HTERT RPE-1 (cell line): ENCODE data around the gene SPDYE16.
"Not testable (repeated sequence)": the region's sequence is repeated elsewhere in the genome, so short reads cannot be mapped to it uniquely, and the experiment has no call there.

ENCODE experiments used
- in situ Hi-C: fragments of 300-500 bp; cut with MboI; formaldehyde crosslinking; loops from 4 replicates; pipeline ENCODE4 v1.14.3; 2020; ENCODE audit warnings: low sequenced_read_pairs

The SPDYE16 gene

DNA sequence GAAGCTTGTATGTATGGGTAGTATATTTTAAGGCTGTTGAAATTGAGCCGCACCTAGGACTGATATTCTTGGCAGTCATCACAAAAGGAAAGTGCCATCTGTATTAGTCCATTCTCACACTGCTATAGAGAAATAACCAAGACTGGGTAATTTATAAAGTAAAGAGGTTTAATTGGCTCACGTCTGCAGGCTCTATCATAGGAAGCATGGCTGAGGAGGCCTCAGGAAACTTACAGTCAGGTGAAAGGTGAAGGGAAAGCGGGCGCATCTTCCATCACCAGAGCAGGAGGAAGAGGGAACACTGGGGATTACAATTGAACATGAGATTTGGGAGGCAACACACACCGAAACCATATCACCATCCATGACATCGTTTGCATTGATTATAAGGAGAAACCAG, 8.9 kb upstream of the SPDYE16 start:
- in situ Hi-C loops, result not testable (repeated sequence)

DNA sequence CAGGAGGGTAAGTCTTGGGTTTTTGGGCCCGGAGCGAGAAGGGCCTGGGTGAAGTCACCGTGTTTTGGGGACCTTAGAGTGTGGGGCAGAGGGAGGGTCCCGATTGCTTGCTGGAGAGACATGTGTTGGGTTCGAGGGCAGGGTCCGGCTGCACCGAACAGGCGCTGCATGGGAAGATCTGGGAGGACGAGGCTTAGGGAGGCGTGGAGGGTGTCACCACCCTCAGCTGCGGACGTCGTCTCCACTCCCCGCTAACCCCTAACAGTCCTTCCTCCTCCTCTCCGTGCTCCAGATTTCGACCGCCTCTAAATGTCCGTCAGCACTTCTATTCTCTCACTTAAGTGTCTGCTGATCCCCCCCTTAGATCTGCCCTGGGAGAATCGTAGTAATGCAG, 6.8 kb upstream of the SPDYE16 start:
- in situ Hi-C loops, result not testable (repeated sequence)

DNA sequence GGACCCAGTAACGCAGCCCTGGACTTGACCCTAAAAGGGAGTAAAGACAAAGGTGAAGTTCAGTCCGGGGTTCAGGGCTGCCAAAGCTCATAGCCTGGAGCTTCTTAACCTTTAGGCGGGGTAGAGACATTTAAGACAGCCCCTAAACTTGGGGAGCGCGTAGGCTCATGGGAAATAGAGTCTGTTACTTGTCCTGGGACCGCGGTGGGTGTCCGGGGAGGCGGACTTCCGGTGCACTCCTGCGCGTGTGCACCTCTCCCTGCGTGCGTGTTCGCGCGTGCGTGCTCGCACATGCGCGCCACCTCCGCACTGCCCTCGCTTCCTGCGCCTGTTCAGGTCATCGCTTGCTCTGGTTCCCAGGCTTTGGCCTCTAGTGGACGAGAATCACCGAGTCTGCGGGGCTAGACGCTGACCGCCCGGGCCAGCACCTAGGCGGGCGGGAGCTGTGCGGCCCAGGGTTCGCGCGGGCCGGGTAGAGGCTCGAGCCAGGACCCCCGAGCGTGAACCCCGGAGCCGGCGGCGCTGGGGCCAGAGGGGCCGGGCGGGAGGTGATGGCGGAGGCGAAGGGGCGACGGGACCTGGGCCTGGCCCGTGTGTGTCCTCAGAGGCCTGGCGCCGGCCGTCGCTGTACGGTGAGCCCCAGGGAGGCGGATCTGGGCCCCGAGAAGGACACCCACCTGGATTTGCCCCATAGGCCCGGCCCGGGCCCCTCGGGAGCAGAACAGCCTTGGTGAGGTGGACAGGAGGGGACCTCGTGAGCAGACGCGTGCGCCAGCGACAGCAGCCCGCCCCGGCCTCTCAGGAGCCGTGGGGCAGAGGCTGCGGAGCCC, 6.1 kb upstream of the SPDYE16 start:
- in situ Hi-C loops, result not testable (repeated sequence)

DNA sequence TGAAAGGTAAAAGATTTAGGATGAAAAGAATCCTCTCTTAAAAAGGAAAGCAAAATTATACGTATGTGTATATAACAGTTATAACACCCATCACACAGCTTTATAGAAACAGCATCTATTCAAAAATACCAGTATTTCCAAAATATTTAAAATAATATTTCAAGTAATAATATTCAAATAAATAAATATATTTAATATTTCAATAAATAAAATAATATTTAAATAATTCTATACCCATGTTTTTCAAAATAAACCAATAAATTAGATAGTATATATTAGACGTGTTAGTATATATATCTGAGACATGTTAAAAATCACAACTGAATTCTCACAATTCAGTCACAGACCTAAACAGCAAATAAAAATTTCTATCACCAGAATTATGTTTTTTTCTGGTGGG, 11.5 kb downstream of the SPDYE16 start:
- in situ Hi-C loops, result not testable (repeated sequence)

DNA sequence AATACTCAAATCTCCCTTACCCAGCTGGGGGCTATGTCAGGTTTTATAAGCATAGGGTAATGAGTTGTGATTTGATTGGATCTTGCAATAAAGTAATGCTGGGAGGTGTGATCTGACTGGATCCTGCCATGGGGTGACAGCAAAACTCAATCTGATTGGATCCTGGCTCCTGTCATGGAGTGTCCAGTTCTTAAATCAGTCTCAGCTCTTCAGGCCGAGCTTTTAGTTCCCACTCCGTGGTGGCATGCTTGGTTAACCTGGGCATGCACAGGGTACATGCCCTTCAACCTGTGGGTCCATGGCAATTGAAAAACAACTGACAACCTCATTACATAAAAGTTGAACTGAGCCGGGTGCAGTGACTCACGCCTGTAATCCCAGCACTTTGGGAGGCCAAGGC, 16.9 kb downstream of the SPDYE16 start:
- in situ Hi-C loops, result not testable (repeated sequence)

DNA sequence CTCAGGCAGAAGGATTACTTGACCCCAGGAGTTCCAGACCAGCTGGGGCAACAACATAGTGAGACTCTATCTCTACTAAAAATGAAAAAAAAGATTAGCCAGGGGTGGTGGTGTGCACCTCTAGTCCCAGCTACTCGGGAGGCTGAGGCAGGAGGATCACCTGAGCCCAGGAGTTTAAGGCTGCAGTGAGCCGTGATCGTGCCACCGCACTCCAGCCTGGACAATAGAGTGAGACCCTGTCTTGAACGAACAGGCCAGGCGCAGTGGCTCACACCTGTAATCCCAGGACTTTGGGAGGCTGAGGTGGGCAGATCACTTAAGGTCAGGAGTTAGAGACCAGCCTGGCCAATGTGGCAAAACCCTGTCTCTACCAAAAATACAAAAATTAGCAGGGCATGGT, 26.2 kb downstream of the SPDYE16 start:
- in situ Hi-C loops, result not testable (repeated sequence)

DNA sequence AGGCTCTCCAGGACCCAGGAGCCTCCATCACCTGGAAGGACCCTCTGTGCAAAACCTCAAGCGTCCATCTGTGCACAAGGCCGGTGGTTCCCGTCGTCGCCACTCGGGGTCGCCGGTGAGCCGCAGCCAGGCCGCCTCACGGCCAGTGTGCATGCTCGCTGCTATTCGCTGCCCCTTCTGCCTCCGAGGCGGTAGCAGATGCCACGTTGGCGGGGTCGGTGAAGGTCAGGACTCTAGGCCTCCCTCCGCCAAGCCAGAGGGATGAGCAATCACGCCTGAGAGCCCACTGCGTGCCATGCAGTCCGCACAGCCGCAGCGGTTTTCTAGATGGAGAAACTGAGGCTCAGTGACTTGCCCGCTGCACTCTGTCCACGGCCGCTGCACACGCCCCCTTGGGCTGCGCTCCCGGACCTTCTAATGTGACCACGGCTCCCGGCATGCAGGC, 27.1 kb downstream of the SPDYE16 start:
- in situ Hi-C loops, result no loop called here

DNA sequence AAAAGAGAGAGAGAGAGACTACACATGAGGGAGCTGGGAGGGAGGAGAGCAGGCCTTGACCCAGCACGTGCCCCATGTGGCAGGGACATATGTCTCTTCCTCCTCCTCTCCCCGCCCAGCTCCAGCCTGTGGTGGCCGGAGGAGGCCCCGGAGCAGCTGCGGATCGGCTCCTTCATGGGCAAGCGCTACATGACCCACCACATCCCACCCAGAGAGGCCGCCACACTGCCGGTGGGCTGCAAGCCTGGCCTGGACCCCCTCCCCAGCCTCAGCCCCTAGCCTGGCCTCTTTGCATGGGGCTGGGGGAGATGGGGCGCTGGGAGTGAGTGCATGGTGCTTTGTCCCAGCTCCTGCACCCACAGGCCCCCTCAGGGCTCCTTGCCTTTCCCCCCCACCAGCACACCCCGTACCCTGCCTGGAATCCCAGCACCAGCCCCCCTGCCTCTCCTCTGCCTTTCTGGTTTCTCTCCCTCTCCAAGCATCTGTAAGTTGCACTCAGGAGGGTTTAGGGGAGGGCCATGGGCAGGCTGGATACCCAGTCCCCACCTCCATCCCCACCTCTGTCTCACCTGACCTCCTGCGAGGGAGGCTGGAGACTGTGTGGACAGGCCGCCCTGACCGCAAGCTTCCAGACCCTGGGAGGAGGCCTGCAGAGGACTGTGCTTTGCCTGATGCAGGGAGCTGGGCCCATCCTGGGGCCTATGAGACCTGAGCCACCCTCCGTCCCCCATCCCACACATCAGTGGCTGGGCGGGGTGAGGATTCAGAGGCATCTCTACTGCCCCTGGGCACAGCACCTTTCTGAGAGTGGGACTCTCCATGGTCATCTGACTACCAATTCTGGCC, 27.9 kb downstream of the SPDYE16 start:
- in situ Hi-C loops, result no loop called here

DNA sequence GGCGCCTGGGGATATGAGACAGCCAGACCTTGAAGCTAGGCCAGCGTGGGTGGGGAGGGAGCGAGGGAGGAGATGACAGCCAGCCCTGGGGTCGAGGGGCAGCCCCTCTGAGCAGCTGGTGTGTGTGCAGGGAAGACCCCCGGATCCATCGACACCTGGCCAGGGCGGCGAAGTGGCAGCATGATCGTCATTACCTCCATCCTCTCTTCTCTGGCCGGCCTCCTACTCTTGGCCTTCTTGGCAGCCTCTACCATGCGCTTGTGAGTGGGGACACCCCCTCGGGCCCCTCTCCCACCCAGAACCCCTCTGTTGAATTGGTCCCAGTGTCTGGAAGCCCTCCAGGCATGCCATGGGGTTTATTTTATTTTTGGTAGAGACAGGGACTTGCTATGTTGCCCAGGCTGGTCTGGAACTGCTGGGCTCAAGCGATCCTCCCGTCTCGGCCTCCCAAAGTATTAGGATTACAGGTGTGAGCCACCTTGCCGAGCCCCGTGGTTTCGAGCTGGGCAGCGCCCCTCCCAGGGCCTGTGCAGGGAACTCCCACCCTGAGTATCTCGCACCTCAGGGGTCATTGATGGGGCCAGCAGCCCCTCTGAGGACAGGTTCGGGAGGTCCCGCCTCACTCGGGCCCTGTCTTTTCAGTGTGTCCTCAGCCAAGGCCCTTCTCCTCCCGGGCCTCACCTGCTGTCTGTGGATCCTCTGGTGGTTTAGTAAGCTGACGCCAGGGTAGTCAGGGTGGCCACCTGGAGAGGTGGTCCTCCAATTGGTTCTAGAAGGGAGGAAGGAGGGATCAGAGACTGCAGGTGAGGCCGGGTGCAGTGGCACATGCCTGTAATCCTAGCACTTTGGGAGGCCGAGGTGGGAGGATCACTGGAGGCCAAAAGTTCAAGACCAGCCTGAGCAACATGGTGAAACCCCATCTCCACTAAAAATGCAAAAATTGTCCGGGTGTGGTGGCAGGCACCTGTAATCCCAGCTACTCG, 29.0 kb downstream of the SPDYE16 start:
- in situ Hi-C loops, result no loop called here

DNA sequence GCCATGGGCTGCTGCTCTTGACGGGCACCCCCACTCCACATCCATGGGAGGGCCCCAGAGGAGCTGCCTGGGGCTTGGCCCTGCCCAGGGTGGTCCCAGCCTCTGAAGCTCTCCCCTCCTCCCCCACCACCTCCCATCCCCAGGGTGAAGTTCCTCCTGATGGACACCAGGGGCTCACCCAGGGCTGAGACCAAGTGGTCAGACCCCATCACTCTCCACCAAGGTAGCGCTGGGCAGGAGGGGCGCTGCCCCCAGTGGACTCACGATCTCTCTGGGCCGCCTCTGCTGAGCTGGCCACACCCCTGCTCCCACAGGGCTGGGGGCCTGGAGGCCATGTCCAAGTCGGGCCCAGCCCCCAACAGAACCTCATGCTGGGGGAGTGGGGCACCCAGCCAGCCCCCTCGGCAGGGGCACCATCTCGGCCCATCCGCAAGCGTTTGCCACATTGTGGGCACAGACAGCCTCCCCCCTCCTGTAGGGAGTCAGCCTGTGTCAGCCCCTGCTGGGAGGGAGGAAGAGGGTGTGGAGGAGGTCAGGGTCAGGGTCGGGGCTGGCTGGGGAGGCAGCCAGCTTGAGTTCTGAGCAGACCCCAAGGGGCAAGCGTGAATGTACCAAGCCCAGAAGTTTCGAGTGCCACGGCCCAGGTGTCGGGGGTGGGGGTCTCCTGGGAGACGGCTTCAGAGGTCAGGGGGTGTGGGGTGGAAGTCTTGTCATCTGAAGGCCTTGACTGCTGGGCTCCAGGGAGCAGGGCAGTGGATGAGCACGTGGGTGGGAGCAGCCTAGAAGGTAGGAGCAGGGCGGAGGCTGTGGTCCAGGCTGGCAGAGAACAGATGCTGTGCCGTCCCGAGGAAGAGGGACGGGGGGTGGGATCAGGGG, 29.9 kb downstream of the SPDYE16 start:
- in situ Hi-C loops, result no loop called here

DNA sequence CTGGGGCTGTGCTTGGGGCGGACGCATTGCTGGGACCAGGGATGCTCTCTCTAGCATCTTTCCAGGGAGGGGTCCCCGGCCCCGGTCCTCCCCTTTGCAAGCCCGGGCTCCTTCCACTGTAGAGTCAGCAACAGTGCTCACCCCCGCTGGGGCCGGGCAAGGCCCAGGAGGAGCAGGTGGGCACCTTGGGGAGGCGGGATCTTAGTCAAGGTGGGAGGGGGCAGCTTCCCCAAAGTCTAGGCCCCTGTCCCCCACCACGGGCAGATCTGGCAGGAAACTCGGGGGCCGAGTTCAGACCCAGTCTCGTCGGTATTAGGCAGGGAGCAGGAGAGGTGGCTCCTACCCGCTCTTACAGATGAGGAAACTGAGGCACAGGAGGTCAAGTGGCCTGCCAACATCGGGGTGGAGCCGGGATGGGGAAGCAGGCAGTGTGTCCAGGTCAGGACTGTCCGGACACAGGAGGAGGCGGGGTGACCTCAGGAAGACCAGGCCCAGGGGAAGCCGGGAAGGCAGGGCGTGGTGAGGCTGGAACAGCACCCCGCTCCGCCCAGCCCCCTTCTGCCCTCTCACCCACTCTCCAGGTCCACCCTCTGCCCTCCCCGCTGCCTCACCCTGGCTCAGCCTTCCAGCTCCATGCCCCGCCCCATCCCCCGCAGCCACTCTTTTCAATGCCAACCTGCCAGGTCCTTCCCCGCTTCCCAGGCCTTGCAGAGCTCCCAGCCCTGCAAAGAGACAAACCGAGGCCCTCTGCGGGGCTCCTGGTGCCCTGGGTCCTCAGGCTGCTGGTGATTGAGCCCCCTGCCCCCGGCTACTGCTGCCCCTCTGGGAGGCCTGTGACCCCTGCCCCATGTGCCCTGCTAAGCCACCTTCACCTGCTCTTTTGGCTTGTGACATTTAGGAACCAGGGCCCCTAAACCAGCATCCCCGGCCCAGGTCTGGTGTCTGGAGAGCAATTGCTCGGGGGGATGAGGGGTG, 30.9 kb downstream of the SPDYE16 start:
- in situ Hi-C loops, result not testable (repeated sequence)

DNA sequence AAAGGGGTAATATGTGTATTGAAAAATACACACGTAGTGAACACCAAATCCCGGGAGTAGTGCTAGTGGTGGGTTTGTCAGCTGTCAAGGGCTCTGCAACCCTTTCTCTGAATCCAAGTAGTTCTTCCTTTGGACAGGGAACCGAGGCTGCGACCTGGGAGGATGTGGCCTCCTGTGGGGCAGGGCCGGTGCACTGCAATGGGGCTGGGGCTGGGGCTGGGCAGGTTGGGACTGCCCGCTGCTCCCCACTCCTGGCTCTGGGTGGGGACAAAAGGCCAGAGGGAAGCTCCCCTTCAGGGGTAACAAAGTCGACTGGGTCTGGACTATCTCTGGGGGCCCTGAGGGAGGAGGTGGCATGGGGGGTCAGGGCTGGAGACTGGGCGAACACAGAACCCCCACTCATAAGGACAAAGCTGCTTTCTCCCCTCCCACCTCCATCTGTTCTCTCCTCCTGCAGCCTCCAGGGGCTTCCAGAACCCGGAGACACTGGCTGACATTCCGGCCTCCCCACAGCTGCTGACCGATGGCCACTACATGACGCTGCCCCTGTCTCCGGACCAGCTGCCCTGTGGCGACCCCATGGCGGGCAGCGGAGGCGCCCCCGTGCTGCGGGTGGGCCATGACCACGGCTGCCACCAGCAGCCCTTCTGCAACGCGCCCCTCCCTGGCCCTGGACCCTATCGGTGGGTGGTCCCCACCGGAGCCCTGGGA, 31.7 kb downstream of the SPDYE16 start:
- in situ Hi-C loops, result not testable (repeated sequence)

DNA sequence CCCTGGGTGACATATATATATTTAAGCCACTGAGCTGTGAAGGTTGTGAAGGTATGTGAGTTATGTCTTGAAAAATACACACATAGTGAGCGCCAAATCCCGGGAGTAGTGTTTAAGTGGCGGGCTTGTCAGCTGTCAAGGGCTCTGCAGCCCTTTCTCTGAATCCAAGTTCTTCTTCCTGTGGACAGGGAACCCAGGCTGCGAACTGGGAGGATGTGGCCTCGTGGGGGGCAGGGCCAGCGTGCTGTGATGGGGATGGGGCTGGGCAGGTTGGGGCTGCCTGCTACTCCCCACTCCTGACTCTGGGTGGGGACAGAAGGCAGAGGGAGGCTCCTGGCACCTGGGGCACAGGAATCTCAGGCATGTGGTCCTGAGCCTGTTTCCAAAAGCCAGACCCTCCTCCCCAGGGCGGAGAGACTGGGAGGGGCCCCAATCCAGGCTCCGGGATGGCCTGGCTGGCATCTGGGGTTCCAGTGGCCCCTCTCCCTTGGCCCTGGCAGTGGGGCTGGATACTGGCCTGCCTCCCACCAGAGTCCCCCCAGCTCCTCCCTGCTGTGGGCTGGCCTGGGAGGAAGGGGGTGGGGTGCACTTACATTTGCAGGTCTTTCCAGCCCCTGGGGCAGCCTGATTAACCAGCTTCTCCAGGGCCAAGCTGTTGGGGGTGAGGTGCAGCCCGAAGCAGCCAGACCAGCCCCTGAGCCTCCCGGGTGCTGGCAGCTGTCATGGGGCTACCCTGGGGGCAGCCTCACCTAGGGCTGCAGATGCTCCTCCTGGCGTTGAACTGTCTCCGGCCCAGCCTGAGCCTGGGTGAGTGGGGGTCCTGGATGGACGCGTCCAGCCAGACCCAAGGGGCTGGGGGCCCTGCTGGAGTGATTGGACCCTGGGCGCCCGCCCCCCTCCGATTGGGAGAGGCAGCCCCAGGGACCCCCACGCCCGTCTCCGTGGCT, 32.9 kb downstream of the SPDYE16 start, which contains the start of gene UPK3B:
Gene UPK3B, plus strand, starts transcription at position 622 of the 947 bp plus-strand sequence. Its CDS starts 101 bp downstream, at position 723.
- in situ Hi-C loops, result no loop called here

DNA sequence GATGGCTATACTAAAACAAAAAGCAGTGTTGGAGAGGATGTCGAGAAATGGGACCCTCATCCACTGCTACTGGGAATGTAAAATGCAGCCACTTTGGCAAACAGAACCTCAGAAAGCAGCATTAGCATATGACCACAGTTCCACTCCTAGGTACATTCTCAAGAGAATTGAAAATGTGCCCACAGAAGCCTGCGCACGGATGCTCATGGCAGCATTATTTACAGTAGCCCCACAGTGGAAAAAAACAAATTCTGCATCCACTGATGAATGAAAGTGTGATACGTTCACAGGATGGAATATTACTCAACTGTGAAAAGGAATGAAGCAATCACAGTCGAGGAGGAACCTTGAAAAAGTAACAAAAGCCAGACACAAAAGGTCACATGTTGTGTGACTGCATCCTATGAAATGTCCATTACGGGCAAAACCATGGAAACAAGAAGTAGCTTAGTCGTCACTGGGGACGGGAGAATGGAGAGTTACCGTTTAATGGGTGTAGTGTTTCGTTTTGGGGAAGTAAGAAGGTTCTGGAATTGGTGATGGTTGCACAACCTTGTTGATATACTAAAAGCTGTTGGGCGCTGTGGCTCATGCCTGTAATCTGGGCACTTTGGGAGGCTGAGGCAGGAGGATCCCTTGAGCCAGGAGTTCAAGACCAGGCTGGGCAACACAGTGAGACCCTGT, 35.2 kb downstream of the SPDYE16 start:
- in situ Hi-C loops, result no loop called here

DNA sequence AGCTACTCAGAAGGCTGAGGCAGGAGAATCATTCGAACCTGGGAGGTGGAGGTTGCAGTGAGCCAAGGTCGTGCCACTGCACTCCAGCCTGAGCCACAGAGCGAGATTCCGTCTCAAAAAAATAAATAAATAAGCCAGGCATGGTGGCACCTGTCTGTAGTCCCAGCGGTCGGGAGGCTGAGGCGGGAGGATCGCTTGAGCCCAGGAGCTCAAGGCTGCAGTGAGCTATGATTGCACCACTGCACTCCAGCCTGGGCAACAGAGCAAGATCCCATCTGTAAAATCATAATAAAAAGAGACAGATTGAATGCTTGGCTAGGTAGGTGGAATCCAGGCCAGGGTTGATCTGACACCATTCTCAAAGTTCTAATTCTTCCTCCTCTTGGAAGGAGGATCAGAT, 36.5 kb downstream of the SPDYE16 start:
- in situ Hi-C loops, result not testable (repeated sequence)

DNA sequence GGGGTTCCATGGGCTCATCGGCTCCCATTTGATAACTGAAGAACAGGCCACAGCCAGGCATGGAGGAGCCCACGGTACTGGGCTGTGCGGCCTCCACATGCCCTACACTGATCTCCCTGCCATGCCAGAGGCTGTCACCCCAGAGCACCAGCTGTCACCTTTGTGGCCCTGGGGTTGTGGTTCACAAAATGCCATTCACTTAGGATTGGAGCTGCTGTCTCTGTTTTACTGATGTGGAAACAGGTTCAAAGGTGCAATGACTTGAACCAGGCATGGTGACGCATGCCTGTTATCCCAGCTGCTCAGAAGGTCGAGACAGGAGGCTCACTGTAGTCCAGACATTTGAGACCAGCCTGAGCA, 37.0 kb downstream of the SPDYE16 start:
- in situ Hi-C loops, result no loop called here
